IMR-90 (cell line): ENCODE measurements around the gene PDLIM4. TPM values are rescaled to one million over a fixed set of nuclear protein-coding genes. Genes with fewer than 3 reads are reported as not detected.

ENCODE experiments used
- ATAC-seq: fragments of 200-7000 bp; cut with Tn5 transposase; 2 replicates; pipeline ENCODE4 v1.9.1; 2020; ENCODE audit warnings: low read depth, mild to moderate bottlenecking, moderate library complexity
- BruUV-seq: library from RNA; stranded (reverse); fragments of 400-500 nt; replicated peaks from 2 replicates; lab custom pipeline; 2021; lab: Mats Ljungman, UMichigan
- CTCF ChIA-PET: fragments of 300-600 bp; formaldehyde crosslinking; extraction: SDS; loops from one replicate; lab custom pipeline; 2021; ENCODE audit warnings: antibody characterized with exemption; lab: Yijun Ruan, JAX
- POLR2A ChIA-PET: fragments of 300-600 bp; sonication (Branson Sonifier 250); formaldehyde crosslinking; loops from one replicate; lab custom pipeline; 2022; ENCODE audit warnings: antibody characterized with exemption; ENCODE audit not compliant: unreplicated experiment; lab: Charles Lee
- DNase-seq: peaks from one replicate; pipeline ENCODE4 v3.0.0; 2013
- H2AFZ ChIP-seq: replicated peaks from 2 replicates; pipeline ENCODE3; 2013; ENCODE audit warnings: low read length, mild to moderate bottlenecking; ENCODE audit not compliant: poor library complexity
- H2AK5ac ChIP-seq: 2 replicates; pipeline ENCODE4 v1.6.1; 2013; ENCODE audit warnings: low read depth, low read length, inconsistent platforms
- H2AK9ac ChIP-seq: replicated peaks from 2 replicates; pipeline ENCODE3; 2013; ENCODE audit warnings: mild to moderate bottlenecking, low read depth, low read length, moderate library complexity; ENCODE audit not compliant: poor library complexity
- H2BK120ac ChIP-seq: 2 replicates; pipeline ENCODE4 v1.6.1; 2013; ENCODE audit warnings: low read depth, low read length, inconsistent platforms
- H2BK15ac ChIP-seq: 3 replicates; pipeline ENCODE4 v1.6.1; 2013; ENCODE audit warnings: low read depth, low read length, inconsistent platforms
- H2BK20ac ChIP-seq: 2 replicates; pipeline ENCODE4 v1.6.1; 2013; ENCODE audit warnings: low read depth, mild to moderate bottlenecking, inconsistent platforms, low read length, moderate library complexity
- H2BK5ac ChIP-seq: 2 replicates; pipeline ENCODE4 v1.6.1; 2013; ENCODE audit warnings: mild to moderate bottlenecking, low read depth, low read length, inconsistent platforms; ENCODE audit not compliant: poor library complexity, severe bottlenecking
- H3K14ac ChIP-seq: replicated peaks from 2 replicates; pipeline ENCODE4 v1.6.1; 2013; ENCODE audit warnings: low read depth, low read length, inconsistent platforms
- H3K18ac ChIP-seq: 2 replicates; pipeline ENCODE4 v1.6.1; 2013; ENCODE audit warnings: low read depth, low read length, control low read depth
- H3K23ac ChIP-seq: 2 replicates; pipeline ENCODE4 v1.6.1; 2013; ENCODE audit warnings: low read depth, low read length, inconsistent platforms
- H3K27ac ChIP-seq: 2 replicates; pipeline ENCODE4 v1.5.1; 2013; ENCODE audit warnings: mild to moderate bottlenecking, control low read depth, low read length; ENCODE audit not compliant: insufficient read depth
- H3K27me3 ChIP-seq: 2 replicates; pipeline ENCODE4 v1.6.1; 2013; ENCODE audit warnings: low read length; ENCODE audit not compliant: control insufficient read depth, insufficient read depth
- H3K36me3 ChIP-seq: 2 replicates; pipeline ENCODE4 v1.6.1; 2013; ENCODE audit warnings: low read length, mixed read lengths; ENCODE audit not compliant: control insufficient read depth, insufficient read depth
- H3K4ac ChIP-seq: 2 replicates; pipeline ENCODE4 v1.6.1; 2013; ENCODE audit warnings: low read depth, low read length, inconsistent platforms
- H3K4me1 ChIP-seq: 2 replicates; pipeline ENCODE4 v1.6.1; 2013; ENCODE audit warnings: low read length, mixed read lengths; ENCODE audit not compliant: control insufficient read depth, insufficient read depth
- H3K4me2 ChIP-seq: 2 replicates; pipeline ENCODE4 v1.6.1; 2013; ENCODE audit warnings: low read depth, mild to moderate bottlenecking, control low read depth, low read length, moderate library complexity
- H3K4me3 ChIP-seq: 2 replicates; pipeline ENCODE4 v1.5.1; 2013; ENCODE audit warnings: low read depth, mild to moderate bottlenecking, control low read depth, low read length, moderate library complexity; ENCODE audit not compliant: insufficient read depth
- H3K56ac ChIP-seq: 2 replicates; pipeline ENCODE4 v1.6.1; 2013; ENCODE audit warnings: low read length, inconsistent platforms; ENCODE audit not compliant: insufficient read depth; ENCODE audit errors: extremely low read depth
- H3K79me1 ChIP-seq, 2 experiments: 2 replicates each; pipeline ENCODE4 v1.6.1; 2013; ENCODE audit warnings: low read length in 2 of 2, inconsistent platforms in 1 of 2, low read depth in 1 of 2
- H3K9ac ChIP-seq: 2 replicates; pipeline ENCODE4 v1.6.1; 2013; ENCODE audit warnings: low read depth, low read length, control low read depth
- H3K9me1 ChIP-seq: 2 replicates; pipeline ENCODE4 v1.6.1; 2013; ENCODE audit warnings: low read length, inconsistent platforms; ENCODE audit not compliant: insufficient read depth
- H3K9me3 ChIP-seq: 2 replicates; pipeline ENCODE4 v1.6.1; 2013; ENCODE audit warnings: low read length; ENCODE audit not compliant: control insufficient read depth, insufficient read depth
- H4K20me1 ChIP-seq: 2 replicates; pipeline ENCODE4 v1.6.1; 2013; ENCODE audit warnings: low read length, inconsistent platforms; ENCODE audit not compliant: insufficient read depth
- H4K5ac ChIP-seq: 2 replicates; pipeline ENCODE4 v1.6.1; 2013; ENCODE audit warnings: mild to moderate bottlenecking, low read depth, low read length, control low read depth
- H4K8ac ChIP-seq, 2 experiments: 2 replicates each; pipeline ENCODE4 v1.6.1; 2013; ENCODE audit warnings: low read depth in 2 of 2, low read length in 2 of 2, control low read depth in 1 of 2, inconsistent platforms in 1 of 2
- H4K91ac ChIP-seq: 2 replicates; pipeline ENCODE4 v1.6.1; 2013; ENCODE audit warnings: low read depth, low read length, inconsistent platforms; ENCODE audit not compliant: insufficient read depth
- CEBPB ChIP-seq: IDR thresholded peaks from 2 replicates; pipeline ENCODE4 v1.6.1; 2012; ENCODE audit warnings: low read depth, low read length, improper control_type of control experiment
- MAZ ChIP-seq: IDR thresholded peaks from 2 replicates; pipeline ENCODE4 v1.6.1; 2012; ENCODE audit warnings: low read depth, mild to moderate bottlenecking, low read length, improper control_type of control experiment, moderate library complexity, borderline replicate concordance
- MXI1 ChIP-seq: IDR thresholded peaks from 2 replicates; pipeline ENCODE4 v1.6.1; 2012; ENCODE audit warnings: low read depth, mild to moderate bottlenecking, low read length, moderate library complexity, borderline replicate concordance
- WGBS, 2 experiments: methylation state at CpG; one replicate each; pipeline versions ENCODE4 v1.1.5 to v1.1.7; 2013; ENCODE audit warnings: missing lambda C conversion rate in 2 of 2; ENCODE audit not compliant: insufficient read length in 1 of 2; ENCODE audit errors: extremely low coverage in 2 of 2; 5-methylcytosine and 5-hydroxymethylcytosine counted together
- dilution Hi-C: fragments of 300-500 bp; cut with HindIII; formaldehyde crosslinking; loops from one replicate; pipeline ENCODE4 v1.14.3; 2018; ENCODE audit warnings: low sequenced_read_pairs; ENCODE audit not compliant: unreplicated experiment
- in situ Hi-C: fragments of 300-500 bp; cut with MboI; formaldehyde crosslinking; loops from 3 replicates; pipeline ENCODE4 v1.14.3; 2019; ENCODE audit warnings: low sequenced_read_pairs, inconsistent platforms, mixed read lengths
- intact Hi-C: fragments of 100-400 bp; cut with micrococcal nuclease; formaldehyde crosslinking; loops from 2 replicates; pipeline ENCODE4 v1.10.0; 2022
- polyA plus RNA-seq, 3 experiments: library from polyadenylated mRNA; depleted of rRNA; stranded (reverse); fragments of >200 nt; gene quantifications; 2 replicates each; pipeline ENCODE4 v1.2.3, GENCODE V29; 2012; ENCODE audit warnings: low replicate concordance in 1 of 3
- total RNA-seq: library from RNA; depleted of rRNA; stranded (reverse); fragments of >200 nt; gene quantifications from 2 replicates; pipeline ENCODE4 v1.2.3, GENCODE V29; 2012

Gene PDLIM4
- total and polyA plus RNA-seq, 2 of the 4 experiments (the other 2 are of a cell fraction): 61.1 to 214 TPM

GRCh38 chr5:132256783-132257130 lies 739 bp upstream of the PDLIM4 start:
- Histone ChIP-seq H3K23ac (peak overlapping the region; percentile 23; the same call in 1 of the 2 replicates), H2AK9ac (peak overlapping the region; percentile 90), H2AK5ac (peak overlapping the region; percentile 76), H3K27me3 (no peaks in the 10 kb centered on the region), H3K4me3 (no peak overlapping the region), H3K56ac (no peak overlapping the region), H3K4me2 (peak overlapping the region; percentile 64), H3K27ac (peak overlapping the region; percentile 72), H3K9me1 (peaks cover 24% of the 10 kb centered on the region), H3K9ac (peak overlapping the region; percentile 52; the same call in 1 of the 2 replicates), H3K36me3 (peaks cover 2% of the 10 kb centered on the region; the same call in 1 of the 2 replicates), H3K4ac (peak overlapping the region; percentile 73), H2BK15ac (no peak overlapping the region), H2BK20ac (no peak overlapping the region), H3K9me3 (no peaks in the 10 kb centered on the region), H3K14ac (peak overlapping the region; percentile 57; the same call in 1 of the 2 replicates), H3K4me1 (peaks cover 27% of the 10 kb centered on the region), H2BK5ac (peak overlapping the region; percentile 57), H3K79me1 (peaks cover 12 to 45% of the 10 kb centered on the region in 2 experiments; a peak in 3 of 4 replicates), H4K20me1 (peaks cover 27% of the 10 kb centered on the region), H4K8ac (peak overlapping the region; percentile 78 to 89; a peak in 3 of 4 replicates), H4K91ac (peak overlapping the region; percentile 52), H4K5ac (peak overlapping the region; percentile 11; the same call in 1 of the 2 replicates), H2BK120ac (0 out of 2 replicates have a peak overlapping the region, but pooled peaks have one; percentile 2), H3K18ac (no peak overlapping the region; the same call in 1 of the 2 replicates), H2AFZ (peak overlapping the region; percentile 97)
- no CpG with 5 or more reads among the region's 6 CpGs for WGBS, 2 experiments
- intact Hi-C loops: loop anchor here (5.0 kb wide), 1 partner anchor 64 kb away; no protein-coding TSS in a partner anchor
- CTCF ChIA-PET: interaction anchor here (0.7 kb wide), 1 partner anchor 19 kb away, joined by 3 read pairs; no protein-coding TSS in a partner anchor
- no peak for ATAC-seq
- BruUV-seq: no TSS peak
- dilution Hi-C loops: no loop called here
- POLR2A ChIA-PET: no interaction called here
- DNase-seq: no peak
- TF ChIP-seq CEBPB (no peak), MXI1 (no peak), MAZ (no peak)
- in situ Hi-C loops: no loop called here
